A549 (cell line): ENCODE results near the gene RHD. TPM values are rescaled to one million over a fixed set of nuclear protein-coding genes. Genes with fewer than 3 reads are reported as not detected.
A peak's percentile ranks its signal among the peaks of the same experiment; 100 is the strongest.
"Not testable (repeated sequence)": the region's sequence is repeated elsewhere in the genome, so short reads cannot be mapped to it uniquely, and the experiment has no call there.

Experiments
- ATAC-seq, 2 experiments: fragments of 200-7000 bp in 1 of 2; fragments of >200 bp in 1 of 2; cut with Nextera tagmentation in 1 of 2; cut with Tn5 transposase in 1 of 2; 3 replicates each; pipeline versions ENCODE4 v1.8.0 to v1.9.1; 2018 to 2020; ENCODE audit warnings: mild to moderate bottlenecking in 1 of 2, moderate library complexity in 1 of 2
- CTCF ChIA-PET: fragments of 300-600 bp; sonication (Branson Sonifier 250); formaldehyde crosslinking; extraction: SDS; loops from one replicate; lab custom pipeline; 2021; ENCODE audit warnings: antibody characterized with exemption, inconsistent platforms; lab: Yijun Ruan, JAX
- POLR2A ChIA-PET: fragments of 350-600 bp; formaldehyde crosslinking; extraction: SDS; loops from one replicate; lab custom pipeline; 2021; ENCODE audit warnings: antibody characterized with exemption, inconsistent platforms; lab: Yijun Ruan, JAX
- DNase-seq, 2 experiments: peaks; one replicate each; pipeline versions ENCODE4 v3.0.0 to v3.0.0-alpha.2; 2011 to 2016; ENCODE audit warnings: low read depth in 1 of 2, low spot score in 1 of 2
- FAIRE-seq: peaks from 2 replicates; lab custom pipeline; 2011; peaks lifted over from hg19 to GRCh38; lab: Jason Lieb, UNC
- H3K27ac ChIP-seq, 2 experiments: fragments of >200 bp; sonication (Bioruptor Twin); formaldehyde crosslinking; 3 replicates each; pipeline ENCODE4 v1.5.1; 2016 to 2017
- H3K4me1 ChIP-seq: fragments of >200 bp; sonication (Bioruptor Twin); formaldehyde crosslinking; 3 replicates; pipeline ENCODE4 v1.6.1; 2016
- H3K4me2 ChIP-seq: fragments of >200 bp; sonication (Bioruptor Twin); formaldehyde crosslinking; 3 replicates; pipeline ENCODE4 v1.6.1; 2016
- H3K4me3 ChIP-seq: fragments of >200 bp; sonication (Bioruptor Twin); formaldehyde crosslinking; 3 replicates; pipeline ENCODE4 v1.5.1; 2016
- H3K9me3 ChIP-seq: fragments of >200 bp; sonication (Bioruptor Twin); formaldehyde crosslinking; 3 replicates; pipeline ENCODE4 v1.6.1; 2016
- CBX2 ChIP-seq: fragments of 200-600 bp; sonication (generic); IDR thresholded peaks from 2 replicates; pipeline ENCODE4 v1.6.1; 2016; ENCODE audit warnings: low read depth, mild to moderate bottlenecking, borderline replicate concordance
- JUN ChIP-seq, 2 experiments: fragments of >200 bp; sonication (Bioruptor Twin); formaldehyde crosslinking; IDR thresholded peaks; 2 replicates in 1 of 2; 3 replicates in 1 of 2; pipeline ENCODE4 v1.6.1; 2016 to 2017
- JUNB ChIP-seq: fragments of >200 bp; sonication (Bioruptor Twin); formaldehyde crosslinking; IDR thresholded peaks from 2 replicates; pipeline ENCODE4 v1.6.1; 2016
- PBX3 ChIP-seq: IDR thresholded peaks from 2 replicates; pipeline ENCODE4 v1.6.1; 2012
- POLR2AphosphoS2 ChIP-seq: conservative IDR thresholded peaks from 2 replicates; pipeline ENCODE4 v1.6.1; 2012; ENCODE audit warnings: low read length, improper control_type of control experiment, inconsistent platforms
- REST ChIP-seq: fragments of 200-600 bp; sonication (generic); IDR thresholded peaks from 2 replicates; pipeline ENCODE4 v1.6.1; 2016; ENCODE audit warnings: antibody characterized with exemption, mild to moderate bottlenecking, moderate library complexity
- TFCP2L1 ChIP-seq: fragments of 250-450 bp; sonication (Bioruptor Pico); IDR thresholded peaks from 2 replicates; pipeline ENCODE4 v1.5.0; 2021; ENCODE audit warnings: mild to moderate bottlenecking
- ZFP36 ChIP-seq: fragments of 450-650 bp; IDR thresholded peaks from 2 replicates; pipeline ENCODE4 v1.6.1; 2014; ENCODE audit warnings: borderline replicate concordance; ENCODE audit not compliant: partially characterized antibody
- WGBS: methylation state at CpG from one replicate; pipeline ENCODE4 v1.1.6; 2017; ENCODE audit errors: missing lambda C conversion rate; 5-methylcytosine and 5-hydroxymethylcytosine counted together
- polyA plus RNA-seq, 4 experiments: library from polyadenylated mRNA; depleted of rRNA in 3 of 4; stranded (reverse); fragments of >200 nt; fragmentation: RNase III in 1 of 4; extraction: RNeasy Plus Mini Kit Qiagen cat#74134 plus additional on column Dnase treatment in 1 of 4; gene quantifications; 2 replicates in 3 of 4; 3 replicates in 1 of 4; pipeline ENCODE4 v1.2.3, GENCODE V29; 2011 to 2017

RHD gene
- polyA plus RNA-seq, 2 of the 4 experiments (the other 2 are of a cell fraction), result not detected

GRCh38 chr1:25327864-25328790, 55.8 kb downstream of the RHD start:
- H3K4me3 ChIP-seq, ATAC-seq, DNase-seq, H3K4me1 ChIP-seq, FAIRE-seq, H3K4me2 ChIP-seq, POLR2A ChIA-PET, H3K27ac ChIP-seq, CTCF ChIA-PET, H3K9me3 ChIP-seq: not testable (repeated sequence)
- no CpG with 5 or more reads among the region's 17 CpGs for WGBS

- ATAC-seq, CTCF ChIA-PET, H3K9me3 ChIP-seq, FAIRE-seq, H3K4me1 ChIP-seq, DNase-seq, H3K4me3 ChIP-seq, H3K4me2 ChIP-seq, POLR2A ChIA-PET, H3K27ac ChIP-seq: not testable (repeated sequence)
- no CpG with 5 or more reads among the region's 4 CpGs for WGBS
Measured at GRCh38 chr1:25328791-25329185, 56.5 kb downstream of the RHD start.

- POLR2A ChIA-PET, ATAC-seq, H3K27ac ChIP-seq, H3K9me3 ChIP-seq, DNase-seq, CTCF ChIA-PET, H3K4me2 ChIP-seq, H3K4me3 ChIP-seq, FAIRE-seq, H3K4me1 ChIP-seq: not testable (repeated sequence)
- no CpG with 5 or more reads among the region's 5 CpGs for WGBS
Measured at GRCh38 chr1:25329336-25329735, 57.0 kb downstream of the RHD start.

- H3K4me3 ChIP-seq, FAIRE-seq, H3K4me2 ChIP-seq, POLR2A ChIA-PET, H3K27ac ChIP-seq, H3K9me3 ChIP-seq, DNase-seq, CTCF ChIA-PET, H3K4me1 ChIP-seq, ATAC-seq: not testable (repeated sequence)
- WGBS, result no CpG with 5 or more reads among the region's 5 CpGs
Measured at GRCh38 chr1:25329950-25330349, 57.6 kb downstream of the RHD start.

DNA sequence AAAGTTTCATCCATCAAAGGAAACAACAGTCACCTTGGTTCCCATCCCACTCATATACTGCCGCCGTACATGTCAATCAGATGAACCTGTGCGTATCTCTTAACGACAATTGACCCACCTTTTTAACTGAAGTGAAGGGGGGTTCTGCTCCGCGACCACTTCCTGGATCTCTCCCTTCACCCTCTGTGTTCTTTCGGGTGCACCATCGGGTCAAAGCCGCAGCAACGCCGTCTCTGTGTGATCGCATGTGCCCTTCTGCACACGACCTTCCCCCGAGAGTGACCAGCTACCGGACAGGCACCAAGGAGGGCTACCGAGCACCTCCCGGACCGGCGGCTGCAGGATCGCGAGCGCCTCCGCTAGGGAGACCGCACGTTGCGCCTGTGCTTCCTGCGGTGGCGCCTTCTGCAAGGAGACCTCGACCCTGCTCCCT, 64.6 kb downstream of the RHD start:
- H3K9me3 ChIP-seq, FAIRE-seq, CTCF ChIA-PET, DNase-seq, POLR2A ChIA-PET: not testable (repeated sequence)
- WGBS, result under 1% methylated on average over 13 of the region's 29 CpGs
- ATAC-seq, result peak; percentile 76 to 79
- H3K27ac ChIP-seq, result peak overlapping the region in 1 of 2 experiments; percentile 57; a peak in 3 of 6 replicates
- H3K4me2 ChIP-seq, result peak overlapping the region; percentile 50
- peaks cover 17% of the 10 kb centered on the region; the same call in 2 of the 3 replicates for H3K4me1 ChIP-seq
- peak overlapping the region; percentile 59 for H3K4me3 ChIP-seq

- ATAC-seq, result peak; percentile 78 to 83
- H3K9me3 ChIP-seq, POLR2A ChIA-PET, CTCF ChIA-PET, FAIRE-seq, DNase-seq: not testable (repeated sequence)
- peak overlapping the region; percentile 88 for H3K4me3 ChIP-seq
- H3K27ac ChIP-seq, result peak overlapping the region; percentile 84 to 97
- H3K4me2 ChIP-seq, result peak overlapping the region; percentile 14; the same call in 1 of the 3 replicates
- WGBS, result 0% methylated on average over 2 of the region's 39 CpGs
- peaks cover 17% of the 10 kb centered on the region; the same call in 2 of the 3 replicates for H3K4me1 ChIP-seq
Measured at GRCh38 chr1:25337483-25338187, 65.3 kb downstream of the RHD start.

DNA sequence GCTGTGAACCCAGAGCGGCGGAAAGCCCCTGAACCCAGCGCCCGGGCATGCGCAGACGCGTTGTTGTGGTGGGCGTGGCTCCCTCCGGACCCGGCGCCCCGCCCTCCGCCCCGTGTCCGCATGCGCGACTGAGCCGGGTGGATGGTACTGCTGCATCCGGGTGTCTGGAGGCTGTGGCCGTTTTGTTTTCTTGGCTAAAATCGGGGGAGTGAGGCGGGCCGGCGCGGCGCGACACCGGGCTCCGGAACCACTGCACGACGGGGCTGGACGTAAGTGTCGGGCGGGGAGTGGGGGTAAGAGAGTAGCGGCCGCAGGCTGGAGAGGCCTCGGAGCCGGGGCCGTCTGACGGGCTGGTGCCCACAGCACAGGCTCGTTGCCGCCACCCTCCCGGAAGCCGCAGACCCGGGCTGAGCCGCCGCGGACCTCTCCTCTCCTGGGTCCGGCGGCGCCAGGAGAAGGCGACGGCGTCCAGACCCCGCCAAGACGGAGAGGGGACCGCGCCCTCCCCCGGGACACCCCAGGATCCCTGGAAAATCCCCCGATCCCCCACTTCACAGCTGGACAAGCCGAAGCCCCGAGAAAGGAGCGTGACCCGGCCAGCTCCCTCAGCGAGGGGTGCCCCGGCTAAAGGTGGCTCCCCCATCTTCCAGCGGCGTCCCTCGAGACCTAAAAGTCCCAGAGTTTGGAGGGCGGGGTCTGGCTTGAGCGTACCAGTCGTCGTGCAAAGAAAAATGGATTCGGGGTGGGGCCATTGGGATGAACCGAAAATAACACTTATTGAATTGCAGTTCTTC, 66.1 kb downstream of the RHD start, which contains the start of gene TMEM50A:
TMEM50A (plus strand) TSS at position 147 of the 794 bp plus-strand sequence. CDS start 2,153 bp downstream, outside the sequence.
- ATAC-seq (peak; percentile 91 to 92), DNase-seq (peak; percentile 79 to 86), FAIRE-seq (no peak)
- CTCF ChIA-PET, result no interaction called here
- Histone ChIP-seq H3K9me3 (no peaks in the 10 kb centered on the region), H3K4me2 (peak within 1 kb of the TSS; percentile 90), H3K4me1 (peaks cover 17% of the 10 kb centered on the region; the same call in 2 of the 3 replicates), H3K27ac (peak within 1 kb of the TSS; percentile 84 to 97), H3K4me3 (peak within 1 kb of the TSS; percentile 88)
- POLR2A ChIA-PET, result interaction anchor here (0.6 to 1.1 kb wide), 2 partner anchors 106 to 481 kb away, joined by 3 to 4 read pairs; partner anchors contain the start of genes MTFR1L and SYF2
- WGBS, result 3% methylated on average over 16 of the region's 75 CpGs
- peak in 1 of 2 experiments; percentile 70; a peak in 3 of 5 replicates for TF ChIP-seq JUN (IDR thresholded peaks at IDR 0.05)
- TF ChIP-seq REST, result no peak
- no peak for TF ChIP-seq PBX3
- TF ChIP-seq TFCP2L1 (CRISPR knock-in tag), result no peak
- no peak for TF ChIP-seq JUNB
- no peak for TF ChIP-seq CBX2
- no peak for TF ChIP-seq ZFP36
- no peak for TF ChIP-seq POLR2AphosphoS2
